T1000 (cell line): Measurements from ENCODE around the gene NKAIN1.
"Not testable (repeated sequence)": the region's sequence is repeated elsewhere in the genome, so short reads cannot be mapped to it uniquely, and the experiment has no call there.

ENCODE experiments used
- DNase-seq: peaks from one replicate; lab custom pipeline; 2025; ENCODE audit warnings: mixed read lengths; lab: John Stamatoyannopoulos, UW

NKAIN1 gene

GRCh38 chr1:31152181-31152795 is 87.4 kb downstream of the NKAIN1 start:
- peak; percentile 84 for DNase-seq

GRCh38 chr1:31151402-31151801 is 88.3 kb downstream of the NKAIN1 start:
- no peak for DNase-seq

GRCh38 chr1:31148409-31148808 is 91.3 kb downstream of the NKAIN1 start:
- DNase-seq = no peak

GRCh38 chr1:31145648-31146047 is 94.0 kb downstream of the NKAIN1 start:
- DNase-seq = no peak

GRCh38 chr1:31144442-31144841 is 95.2 kb downstream of the NKAIN1 start:
- no peak for DNase-seq

- DNase-seq = no peak
These were observed 96.2 kb downstream of the NKAIN1 start for GRCh38 chr1:31143455-31143854.

GRCh38 chr1:31142406-31142805 is 97.3 kb downstream of the NKAIN1 start:
- DNase-seq = no peak

- no peak for DNase-seq
These were observed 99.4 kb downstream of the NKAIN1 start for GRCh38 chr1:31140299-31140698.

- not testable (repeated sequence) for DNase-seq
These were observed 100.7 kb downstream of the NKAIN1 start for GRCh38 chr1:31138797-31139521.

GRCh38 chr1:31137873-31138272 is 101.8 kb downstream of the NKAIN1 start:
- not testable (repeated sequence) for DNase-seq

- no peak for DNase-seq
These were observed 103.6 kb downstream of the NKAIN1 start for GRCh38 chr1:31135973-31136600.

- DNase-seq = no peak
These were observed 106.3 kb downstream of the NKAIN1 start for GRCh38 chr1:31133368-31133767.
